K562 (cell line): Measurements from ENCODE around the gene PDE2A. TPM values are rescaled to one million over a fixed set of nuclear protein-coding genes. Genes with fewer than 3 reads are reported as not detected.
A peak's percentile ranks its signal among the peaks of the same experiment; 100 is the strongest.

Experiments
- ATAC-seq: fragments of 200-7000 bp; cut with Tn5 transposase; 3 replicates; pipeline ENCODE4 v1.9.1; 2020; ENCODE audit warnings: moderate library complexity
- BruUV-seq: library from RNA; stranded (reverse); fragments of 400-500 nt; replicated peaks from 2 replicates; lab custom pipeline; 2021; lab: Mats Ljungman, UMichigan
- CTCF ChIA-PET: fragments of 300-600 bp; formaldehyde crosslinking; extraction: SDS; loops from one replicate; lab custom pipeline; 2021; ENCODE audit warnings: low intra/inter-chr PET ratio; lab: Yijun Ruan, JAX
- POLR2A ChIA-PET: fragments of 300-600, 350-650 bp; sonication (Branson Sonifier 250); formaldehyde crosslinking; extraction: SDS; loops from one replicate; lab custom pipeline; 2021; ENCODE audit warnings: antibody characterized with exemption, inconsistent platforms; lab: Yijun Ruan, JAX
- DNase-seq, 4 experiments: peaks; one replicate each; pipeline versions ENCODE4 v3.0.0 to v3.0.0-alpha.2; 2011 to 2018; ENCODE audit warnings: low spot score in 3 of 4, mixed read lengths in 3 of 4; ENCODE audit errors: extremely low read depth in 1 of 4
- FAIRE-seq: peaks from 2 replicates; lab custom pipeline; 2011; peaks lifted over from hg19 to GRCh38; lab: Jason Lieb, UNC
- H2AFZ ChIP-seq: 2 replicates; pipeline ENCODE4 v1.6.0; 2011; ENCODE audit warnings: low read depth, low read length, control low read depth, inconsistent platforms
- H3K27ac ChIP-seq: fragments of 200-600 bp; 3 replicates; pipeline ENCODE4 v1.8.0; 2011; ENCODE audit warnings: low read depth, mild to moderate bottlenecking, control low read depth, inconsistent platforms, low read length, moderate library complexity, mixed read lengths; ENCODE audit errors: extremely low read depth
- H3K27me3 ChIP-seq, 2 experiments: fragments of 300-600 bp in 1 of 2; 2 replicates in 1 of 2; 3 replicates in 1 of 2; pipeline versions ENCODE4 v1.6.0 to v1.8.0; 2011; ENCODE audit warnings: inconsistent platforms in 2 of 2, low read length in 2 of 2, mild to moderate bottlenecking in 1 of 2, mixed read lengths in 1 of 2, moderate library complexity in 1 of 2; ENCODE audit not compliant: control insufficient read depth in 2 of 2, insufficient read depth in 2 of 2
- H3K36me3 ChIP-seq: fragments of 300-600 bp; 3 replicates; pipeline ENCODE4 v1.8.0; 2011; ENCODE audit warnings: mild to moderate bottlenecking, low read length, inconsistent platforms; ENCODE audit not compliant: control insufficient read depth, insufficient read depth
- H3K4me1 ChIP-seq, 2 experiments: fragments of 200-600 bp in 1 of 2; replicated peaks in 1 of 2; 2 replicates in 1 of 2; 3 replicates in 1 of 2; pipeline versions ENCODE4 v1.5.1 to v1.8.0; 2011; ENCODE audit warnings: inconsistent platforms in 2 of 2, low read length in 2 of 2, mild to moderate bottlenecking in 1 of 2, mixed read lengths in 1 of 2, moderate library complexity in 1 of 2; ENCODE audit not compliant: control insufficient read depth in 2 of 2, insufficient read depth in 2 of 2
- H3K4me2 ChIP-seq: 2 replicates; pipeline ENCODE4 v1.6.1; 2011; ENCODE audit warnings: low read length, control low read depth, inconsistent platforms, mixed read lengths; ENCODE audit not compliant: insufficient read depth
- H3K4me3 ChIP-seq: fragments of 200-600 bp; sonication (generic), shearing (Covaris generic); 2 replicates; pipeline ENCODE4 v1.5.1; 2016; ENCODE audit warnings: control low read depth, inconsistent platforms
- H3K79me2 ChIP-seq: fragments of 200-600 bp; 3 replicates; pipeline ENCODE4 v1.8.0; 2011; ENCODE audit warnings: low read length, inconsistent platforms; ENCODE audit not compliant: control insufficient read depth, insufficient read depth
- H3K9ac ChIP-seq, 2 experiments: 2 replicates each; pipeline versions ENCODE4 v1.6.0 to v1.6.1; 2011; ENCODE audit warnings: low read depth in 2 of 2, low read length in 2 of 2, control low read depth in 1 of 2, inconsistent platforms in 1 of 2, mild to moderate bottlenecking in 1 of 2, mixed read lengths in 1 of 2; ENCODE audit not compliant: insufficient read depth in 1 of 2
- H3K9me1 ChIP-seq: one replicate; pipeline ENCODE4 v1.6.0; 2011; ENCODE audit warnings: inconsistent platforms, mild to moderate bottlenecking, low read length, moderate library complexity; ENCODE audit not compliant: control insufficient read depth, insufficient read depth
- H3K9me3 ChIP-seq: replicated peaks from 2 replicates; pipeline ENCODE4 v1.5.1; 2011; ENCODE audit warnings: low read depth, low read length, inconsistent platforms; ENCODE audit not compliant: control insufficient read depth, insufficient read depth
- H4K20me1 ChIP-seq: replicated peaks from 2 replicates; pipeline ENCODE4 v1.6.1; 2011; ENCODE audit warnings: low read length, inconsistent platforms, mixed read lengths; ENCODE audit not compliant: control insufficient read depth, insufficient read depth
- CAMTA2 ChIP-seq: fragments of 250-450 bp; sonication (Bioruptor Pico); conservative IDR thresholded peaks from 2 replicates; pipeline ENCODE4 v1.5.1; 2022
- CEBPB ChIP-seq: fragments of 450-650 bp; IDR thresholded peaks from 2 replicates; pipeline ENCODE4 v1.6.1; 2016; ENCODE audit warnings: missing genetic modification characterization, missing compliant biosample characterization
- EHMT2 ChIP-seq: fragments of 450-650 bp; IDR thresholded peaks from 2 replicates; pipeline ENCODE4 v1.6.1; 2018; ENCODE audit warnings: antibody characterized with exemption
- GTF2A2 ChIP-seq: IDR thresholded peaks from 2 replicates; pipeline ENCODE4 v1.6.1; 2016; ENCODE audit warnings: mild to moderate bottlenecking, missing genetic modification characterization, missing compliant biosample characterization
- HCFC1 ChIP-seq: IDR thresholded peaks from 2 replicates; pipeline ENCODE4 v1.6.1; 2012; ENCODE audit warnings: low read depth, low read length, improper control_type of control experiment
- IRF2 ChIP-seq: sonication (generic); formaldehyde crosslinking; IDR thresholded peaks from 2 replicates; pipeline ENCODE4 v1.8.1; 2022; ENCODE audit warnings: mild to moderate bottlenecking, missing genetic modification reagents
- MEIS2 ChIP-seq: fragments of 450-650 bp; IDR thresholded peaks from 2 replicates; pipeline ENCODE4 v1.6.1; 2014; ENCODE audit warnings: mild to moderate bottlenecking; ENCODE audit not compliant: partially characterized antibody
- MIER1 ChIP-seq: fragments of 450-650 bp; IDR thresholded peaks from 2 replicates; pipeline ENCODE4 v1.6.1; 2016; ENCODE audit warnings: antibody characterized with exemption, mild to moderate bottlenecking, low read depth
- MXI1 ChIP-seq: IDR thresholded peaks from 2 replicates; pipeline ENCODE4 v1.6.1; 2011; ENCODE audit warnings: low read depth, mild to moderate bottlenecking, improper control_type of control experiment, low read length
- NFE2 ChIP-seq: IDR thresholded peaks from 2 replicates; pipeline ENCODE4 v1.6.1; 2014; ENCODE audit warnings: antibody characterized with exemption, low read depth
- SAFB ChIP-seq: fragments of 200-400 bp; formaldehyde crosslinking; IDR thresholded peaks from 2 replicates; pipeline ENCODE4 v1.6.1; 2017; ENCODE audit warnings: low read depth, low read length, borderline replicate concordance
- SMAD4 ChIP-seq: fragments of 250-450 bp; sonication (Bioruptor Pico); conservative IDR thresholded peaks from 2 replicates; pipeline ENCODE4 v1.8.0; 2021; ENCODE audit warnings: inconsistent platforms, mild to moderate bottlenecking, moderate library complexity
- ZC3H4 ChIP-seq: sonication (generic); formaldehyde crosslinking; IDR thresholded peaks from 2 replicates; pipeline ENCODE4 v1.9.0; 2021; ENCODE audit warnings: missing genetic modification reagents, borderline replicate concordance
- ZNF24 ChIP-seq: fragments of 450-650 bp; IDR thresholded peaks from 2 replicates; pipeline ENCODE4 v1.6.1; 2016
- ZNF347 ChIP-seq: fragments of 450-650 bp; formaldehyde crosslinking; IDR thresholded peaks from 2 replicates; pipeline ENCODE4 v1.4.0; 2020; ENCODE audit warnings: low read depth, mild to moderate bottlenecking, moderate library complexity
- ZNF507 ChIP-seq: conservative IDR thresholded peaks from 2 replicates; pipeline ENCODE4 v1.6.1; 2017; ENCODE audit warnings: missing genetic modification characterization, missing compliant biosample characterization
- ZNF785 ChIP-seq: fragments of 250-450 bp; sonication (Bioruptor Pico); IDR thresholded peaks from 2 replicates; pipeline ENCODE4 v1.4.0; 2020; ENCODE audit warnings: mild to moderate bottlenecking
- WGBS: fragments of 100-300 bp; shearing (Covaris generic); methylation state at CpG from one replicate; pipeline ENCODE4 v1.1.6; 2016; ENCODE audit warnings: low coverage, mixed read lengths; ENCODE audit not compliant: insufficient coverage; ENCODE audit errors: missing lambda C conversion rate; 5-methylcytosine and 5-hydroxymethylcytosine counted together
- in situ Hi-C: fragments of 300-500 bp; cut with MboI; formaldehyde crosslinking; loops from 4 replicates; pipeline ENCODE4 v1.15.0; 2018; ENCODE audit warnings: inconsistent platforms, mixed read lengths
- intact Hi-C: fragments of 100-400 bp; cut with micrococcal nuclease; formaldehyde crosslinking; loops from 2 replicates; pipeline ENCODE4 v1.14.2; 2022
- polyA plus RNA-seq, 8 experiments: library from polyadenylated mRNA; depleted of rRNA in 4 of 8; stranded (reverse) in 5 of 8; unstranded in 3 of 8; fragments of >200 nt; fragmentation: Nextera tagmentation in 2 of 8; fragmentation: Illumina TruSeq in 1 of 8; extraction: Ambion mirVana in 2 of 8; extraction: Trizol in 1 of 8; gene quantifications; 2 replicates each; pipeline versions ENCODE4 v1.2.1 to v1.2.3, GENCODE V29; 2011 to 2014; ENCODE audit warnings: inconsistent platforms in 1 of 8, missing spikeins in 1 of 8
- total RNA-seq, 7 experiments: library from RNA; depleted of rRNA in 6 of 7; stranded (reverse); fragments of >200 nt in 6 of 7; fragmentation: Illumina TruSeq in 2 of 7; extraction: Trizol in 2 of 7; gene quantifications; 2 replicates each; pipeline versions ENCODE4 v1.2.1 to v1.2.3, GENCODE V29; 2011 to 2021; ENCODE audit warnings: low replicate concordance in 1 of 7
- TF ChIP-seq, protein P1 (sequence below): sonication (generic); formaldehyde crosslinking; IDR thresholded peaks from 2 replicates; pipeline ENCODE4 v1.8.0; 2023; ENCODE audit warnings: missing genetic modification reagents, mild to moderate bottlenecking, borderline replicate concordance

The PDE2A gene
- total and polyA plus RNA-seq, 9 of the 15 experiments (the other 6 are each of a cell fraction or from before 2014, with no cell fraction given): 0.07 to 15.2 (median 1.6) TPM; not detected in 1

DNA sequence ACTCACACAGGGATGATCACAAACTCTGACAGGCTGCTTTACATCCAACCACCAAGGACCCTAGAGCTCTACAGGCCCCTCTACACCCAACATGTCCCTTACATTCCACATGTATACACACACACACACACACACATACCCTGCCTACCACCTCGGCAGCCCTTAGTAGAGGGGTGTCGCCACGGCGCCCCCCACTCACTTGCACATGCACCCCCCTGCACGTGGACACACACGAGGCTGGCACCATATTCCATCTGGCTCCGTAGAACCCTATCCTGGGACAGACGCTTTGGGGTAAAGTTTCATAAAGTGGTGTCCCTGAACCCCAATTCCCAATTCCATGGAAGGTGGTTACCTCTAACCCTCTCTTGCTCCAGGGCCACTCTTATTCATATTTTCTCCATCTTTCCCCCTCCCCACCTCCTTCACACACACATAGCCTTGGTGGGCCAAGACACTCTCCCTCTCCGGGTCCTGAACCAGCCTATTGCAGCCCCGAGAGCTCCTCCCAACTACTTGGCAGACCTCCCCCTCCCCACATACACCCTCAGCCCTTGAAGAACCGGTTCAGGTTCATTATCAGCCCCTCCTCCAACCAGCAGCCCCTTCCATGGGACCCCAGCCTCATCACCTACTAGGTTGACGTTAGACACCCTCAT lies 809 bp downstream of the PDE2A start (continued):
- TF ChIP-seq CAMTA2: no peak
- TF ChIP-seq MEIS2: no peak
- no peak for TF ChIP-seq HCFC1
- no peak for TF ChIP-seq SMAD4 (CRISPR knock-in tag)
- TF ChIP-seq EHMT2: peak; percentile 94
- TF ChIP-seq MXI1: no peak
- TF ChIP-seq GTF2A2 (tag): no peak
- no peak for TF ChIP-seq ZNF785 (CRISPR knock-in tag)
- TF ChIP-seq CEBPB (tag): no peak
- TF ChIP-seq MIER1: peak; percentile 84
- no peak for TF ChIP-seq ZC3H4 (CRISPR knock-in tag)
- TF ChIP-seq NFE2: no peak

DNA sequence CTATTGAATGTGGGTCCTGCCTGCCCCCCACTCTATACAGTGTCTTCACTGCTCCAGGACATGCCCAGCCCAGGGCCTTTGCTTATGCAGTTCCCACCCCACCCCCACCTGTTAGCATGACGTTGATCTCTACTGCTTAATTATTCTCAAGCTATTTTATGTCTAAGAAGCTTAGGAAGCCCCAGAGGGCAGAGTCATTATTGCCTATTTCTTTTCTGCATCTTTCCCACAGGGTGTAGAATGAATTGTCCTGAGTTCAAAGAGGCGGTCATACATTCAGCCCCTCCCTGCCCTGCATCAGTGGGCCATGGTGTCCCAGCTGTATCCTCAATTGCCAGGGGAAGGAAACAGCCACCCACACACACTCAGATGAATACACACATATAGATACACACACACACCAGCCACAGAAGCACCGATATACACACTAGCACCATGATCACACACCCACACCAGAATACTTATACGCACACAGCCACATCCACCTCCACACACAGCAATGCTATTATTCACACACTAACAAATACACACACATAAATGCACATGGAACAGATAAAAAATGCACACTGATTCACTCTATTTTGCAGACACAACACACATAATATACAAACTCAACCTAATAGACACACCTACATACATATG lies 1.5 kb downstream of the PDE2A start:
- H3K79me2 ChIP-seq: no peaks in the 10 kb centered on the region
- 8% methylated on average over 4 of the region's 4 CpGs for WGBS
- H4K20me1 ChIP-seq: peaks cover 18% of the 10 kb centered on the region
- CTCF ChIA-PET: no interaction called here
- no peaks in the 10 kb centered on the region for H3K9me1 ChIP-seq
- no peak overlapping the region for H3K4me3 ChIP-seq
- H2AFZ ChIP-seq: no peak overlapping the region
- H3K4me1 ChIP-seq: peaks cover 0 to 14% of the 10 kb centered on the region in 2 experiments; a peak in 2 of 5 replicates
- no peak overlapping the region for H3K27ac ChIP-seq
- H3K9me3 ChIP-seq: peaks cover 3% of the 10 kb centered on the region
- POLR2A ChIA-PET: interaction anchor here (0.9 to 1.2 kb wide), 2 partner anchors 9 to 16 kb away, joined by 4 read pairs; no protein-coding TSS in a partner anchor
- no TSS peak for BruUV-seq
- peaks cover 7 to 76% of the 10 kb centered on the region in 2 experiments; a peak in 4 of 5 replicates for H3K27me3 ChIP-seq
- FAIRE-seq (no peak), DNase-seq (no peak), ATAC-seq (no peak)
- intact Hi-C loops (no loop called here), in situ Hi-C loops (loop anchor here (10.0 kb wide), 1 partner anchor 198 kb away; no protein-coding TSS in a partner anchor)
- no peak overlapping the region for H3K4me2 ChIP-seq
- H3K36me3 ChIP-seq: no peaks in the 10 kb centered on the region
- H3K9ac ChIP-seq: no peak overlapping the region
- TF ChIP-seq ZNF24: no peak
- TF ChIP-seq ZNF347 (CRISPR knock-in tag): no peak
- TF ChIP-seq ZNF507 (tag): no peak
- TF ChIP-seq IRF2: no peak
- no peak for TF ChIP-seq SAFB
- TF ChIP-seq, protein P1, sequence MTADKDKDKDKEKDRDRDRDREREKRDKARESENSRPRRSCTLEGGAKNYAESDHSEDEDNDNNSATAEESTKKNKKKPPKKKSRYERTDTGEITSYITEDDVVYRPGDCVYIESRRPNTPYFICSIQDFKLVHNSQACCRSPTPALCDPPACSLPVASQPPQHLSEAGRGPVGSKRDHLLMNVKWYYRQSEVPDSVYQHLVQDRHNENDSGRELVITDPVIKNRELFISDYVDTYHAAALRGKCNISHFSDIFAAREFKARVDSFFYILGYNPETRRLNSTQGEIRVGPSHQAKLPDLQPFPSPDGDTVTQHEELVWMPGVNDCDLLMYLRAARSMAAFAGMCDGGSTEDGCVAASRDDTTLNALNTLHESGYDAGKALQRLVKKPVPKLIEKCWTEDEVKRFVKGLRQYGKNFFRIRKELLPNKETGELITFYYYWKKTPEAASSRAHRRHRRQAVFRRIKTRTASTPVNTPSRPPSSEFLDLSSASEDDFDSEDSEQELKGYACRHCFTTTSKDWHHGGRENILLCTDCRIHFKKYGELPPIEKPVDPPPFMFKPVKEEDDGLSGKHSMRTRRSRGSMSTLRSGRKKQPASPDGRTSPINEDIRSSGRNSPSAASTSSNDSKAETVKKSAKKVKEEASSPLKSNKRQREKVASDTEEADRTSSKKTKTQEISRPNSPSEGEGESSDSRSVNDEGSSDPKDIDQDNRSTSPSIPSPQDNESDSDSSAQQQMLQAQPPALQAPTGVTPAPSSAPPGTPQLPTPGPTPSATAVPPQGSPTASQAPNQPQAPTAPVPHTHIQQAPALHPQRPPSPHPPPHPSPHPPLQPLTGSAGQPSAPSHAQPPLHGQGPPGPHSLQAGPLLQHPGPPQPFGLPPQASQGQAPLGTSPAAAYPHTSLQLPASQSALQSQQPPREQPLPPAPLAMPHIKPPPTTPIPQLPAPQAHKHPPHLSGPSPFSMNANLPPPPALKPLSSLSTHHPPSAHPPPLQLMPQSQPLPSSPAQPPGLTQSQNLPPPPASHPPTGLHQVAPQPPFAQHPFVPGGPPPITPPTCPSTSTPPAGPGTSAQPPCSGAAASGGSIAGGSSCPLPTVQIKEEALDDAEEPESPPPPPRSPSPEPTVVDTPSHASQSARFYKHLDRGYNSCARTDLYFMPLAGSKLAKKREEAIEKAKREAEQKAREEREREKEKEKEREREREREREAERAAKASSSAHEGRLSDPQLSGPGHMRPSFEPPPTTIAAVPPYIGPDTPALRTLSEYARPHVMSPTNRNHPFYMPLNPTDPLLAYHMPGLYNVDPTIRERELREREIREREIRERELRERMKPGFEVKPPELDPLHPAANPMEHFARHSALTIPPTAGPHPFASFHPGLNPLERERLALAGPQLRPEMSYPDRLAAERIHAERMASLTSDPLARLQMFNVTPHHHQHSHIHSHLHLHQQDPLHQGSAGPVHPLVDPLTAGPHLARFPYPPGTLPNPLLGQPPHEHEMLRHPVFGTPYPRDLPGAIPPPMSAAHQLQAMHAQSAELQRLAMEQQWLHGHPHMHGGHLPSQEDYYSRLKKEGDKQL (CRISPR knock-in tag): no peak
